ENCODE results near the gene CD22.
A peak's percentile ranks its signal among the peaks of the same experiment; 100 is the strongest.
"Not testable (repeated sequence)": the region's sequence is repeated elsewhere in the genome, so short reads cannot be mapped to it uniquely, and the experiment has no call there.

The CD22 gene

GRCh38 chr19:35345671-35346111 is 16.7 kb downstream of the CD22 start:
- DNase-seq: no peak

- no peak for DNase-seq
These were observed 17.4 kb downstream of the CD22 start for GRCh38 chr19:35346193-35347052.

- no peak for DNase-seq
These were observed 18.4 kb downstream of the CD22 start, which contains the start of gene FFAR1 for GRCh38 chr19:35347171-35347929. FFAR1 (plus strand) TSS chr19:35347902; CDS start chr19:35351552, 3,650 bp downstream.

GRCh38 chr19:35347930-35348298 is 18.9 kb downstream of the CD22 start:
- no peak for DNase-seq

- no peak for DNase-seq
These were observed 20.1 kb downstream of the CD22 start for GRCh38 chr19:35348911-35349611.

GRCh38 chr19:35349614-35350521 is 20.9 kb downstream of the CD22 start:
- DNase-seq: no peak

GRCh38 chr19:35350591-35350990 is 21.6 kb downstream of the CD22 start:
- DNase-seq: no peak

- DNase-seq: no peak
These were observed 22.6 kb downstream of the CD22 start for GRCh38 chr19:35351411-35352176.

GRCh38 chr19:35352177-35352447 is 23.1 kb downstream of the CD22 start:
- no peak for DNase-seq

GRCh38 chr19:35352448-35353304 is 23.7 kb downstream of the CD22 start:
- DNase-seq: peak; percentile 41

- DNase-seq: no peak
These were observed 24.6 kb downstream of the CD22 start for GRCh38 chr19:35353635-35354034.

- DNase-seq: no peak
These were observed 25.9 kb downstream of the CD22 start for GRCh38 chr19:35354898-35355297.

- no peak for DNase-seq
These were observed 26.9 kb downstream of the CD22 start for GRCh38 chr19:35355791-35356460.

GRCh38 chr19:35357867-35358573 is 29.0 kb downstream of the CD22 start, which contains the start of gene FFAR3:
FFAR3 (plus strand) TSS chr19:35358460; CDS start chr19:35358891, 431 bp downstream.
- no peak for DNase-seq

- DNase-seq: not testable (repeated sequence)
These were observed 29.8 kb downstream of the CD22 start for GRCh38 chr19:35358834-35359233.

GRCh38 chr19:35359395-35359794 is 30.4 kb downstream of the CD22 start:
- DNase-seq: not testable (repeated sequence)

- DNase-seq: not testable (repeated sequence)
These were observed 31.1 kb downstream of the CD22 start for GRCh38 chr19:35360081-35360480.

GRCh38 chr19:35360880-35361420 is 32.0 kb downstream of the CD22 start:
- no peak for DNase-seq
